GM18520 (cell line): Measurements from ENCODE around the gene ANKH.

Experiments used
- ATAC-seq: cut with Tn5 transposase; IDR thresholded peaks from one replicate; pipeline ENCODE4 v1.9.1; 2021; ENCODE audit not compliant: unreplicated experiment

Gene ANKH

GRCh38 chr5:14741801-14742440 lies 129.7 kb downstream of the ANKH start:
- no peak for ATAC-seq

GRCh38 chr5:14741131-14741530 lies 130.4 kb downstream of the ANKH start:
- ATAC-seq: no peak

- no peak for ATAC-seq
Measured at GRCh38 chr5:14739981-14740380, 131.6 kb downstream of the ANKH start.

GRCh38 chr5:14739538-14739937 lies 132.0 kb downstream of the ANKH start:
- no peak for ATAC-seq

- ATAC-seq: no peak
Measured at GRCh38 chr5:14738050-14738449, 133.5 kb downstream of the ANKH start.

- ATAC-seq: no peak
Measured at GRCh38 chr5:14737291-14737690, 134.3 kb downstream of the ANKH start.

- ATAC-seq: no peak
Measured at GRCh38 chr5:14735944-14736343, 135.6 kb downstream of the ANKH start.

GRCh38 chr5:14734396-14734795 lies 137.2 kb downstream of the ANKH start:
- ATAC-seq: no peak

GRCh38 chr5:14733661-14734060 lies 137.9 kb downstream of the ANKH start:
- ATAC-seq: no peak

- no peak for ATAC-seq
Measured at GRCh38 chr5:14732991-14733390, 138.6 kb downstream of the ANKH start.

GRCh38 chr5:14730881-14731280 lies 140.7 kb downstream of the ANKH start:
- ATAC-seq: no peak

- ATAC-seq: no peak
Measured at GRCh38 chr5:14730466-14730865, 141.1 kb downstream of the ANKH start.

- ATAC-seq: no peak
Measured at GRCh38 chr5:14729448-14730385, 141.9 kb downstream of the ANKH start.

- ATAC-seq: no peak
Measured at GRCh38 chr5:14728459-14728938, 143.1 kb downstream of the ANKH start.

- ATAC-seq: no peak
Measured at GRCh38 chr5:14727928-14728458, 143.6 kb downstream of the ANKH start.

GRCh38 chr5:14727428-14727865 lies 144.1 kb downstream of the ANKH start:
- peak; percentile 58 for ATAC-seq

GRCh38 chr5:14726066-14726838 lies 145.3 kb downstream of the ANKH start:
- no peak for ATAC-seq

- ATAC-seq: no peak
Measured at GRCh38 chr5:14724633-14725032, 146.9 kb downstream of the ANKH start.

- no peak for ATAC-seq
Measured at GRCh38 chr5:14723701-14724132, 147.9 kb downstream of the ANKH start.

GRCh38 chr5:14722923-14723322 lies 148.7 kb downstream of the ANKH start:
- ATAC-seq: no peak
